Activated naive CD4-positive, alpha-beta T cell treated with anti-CD3 and anti-CD28 coated beads, Interleukin-2, amount 10 ng/mL, durations not matched to agents 5 hours and 36 hours (primary cell): Measurements from ENCODE around the gene FAM120B. TPM values are rescaled to one million over a fixed set of nuclear protein-coding genes. Genes with fewer than 3 reads are reported as not detected.

Experiments used
- microRNA-seq: library from miRNA; unstranded; fragments of <30 nt; microRNA quantifications from one replicate; pipeline ENCODE4 v1.2.0, GENCODE V29; 2022; ENCODE audit warnings: borderline microRNAs expressed, borderline replicate concordance
- total RNA-seq, 2 experiments: library from RNA; stranded (reverse); gene quantifications; one replicate each; pipeline ENCODE4 v1.2.3, GENCODE V29; 2021

Gene FAM120B
- 10 to 100 TPM; 27.3 to 27.5 TPM for total RNA-seq

GRCh38 chr6:170306324-170307079, at the start of gene FAM120B:
TSS of gene FAM120B (plus strand) at chr6:170306758. CDS start at chr6:170317391, 10,633 bp downstream.

GRCh38 chr6:170290296-170291128, 16.0 kb upstream of the FAM120B start, which contains the start of gene DLL1:
TSS of gene DLL1 (minus strand) at chr6:170291078. CDS start at chr6:170290139, 939 bp downstream.

Small RNA genes lying within 50 kb of the gene (microRNA-seq; reads per million reads assigned to microRNA genes)
- gene MIR4644, result not detected

Other genes with a start within 250 kb of the FAM120B start
- gene DLL1, start 15.7 kb upstream of the FAM120B start, total RNA-seq, result 1 to 10 TPM in 1 of 2 experiments, under 1 TPM in 1; 0.87 to 1.0 TPM
- 100 to 1,000 TPM; 129 to 137 TPM for gene PSMB1, start 246.5 kb downstream of the FAM120B start, total RNA-seq
- gene TBP, start 247.6 kb downstream of the FAM120B start, total RNA-seq, result 10 to 100 TPM; 20.1 to 20.8 TPM